HG02571 (cell line): ENCODE results near the gene RUNX2.

Experiments used
- ATAC-seq: cut with Tn5 transposase; IDR thresholded peaks from one replicate; pipeline ENCODE4 v1.9.1; 2021; ENCODE audit warnings: mild to moderate bottlenecking, moderate library complexity; ENCODE audit not compliant: unreplicated experiment

The RUNX2 gene

DNA sequence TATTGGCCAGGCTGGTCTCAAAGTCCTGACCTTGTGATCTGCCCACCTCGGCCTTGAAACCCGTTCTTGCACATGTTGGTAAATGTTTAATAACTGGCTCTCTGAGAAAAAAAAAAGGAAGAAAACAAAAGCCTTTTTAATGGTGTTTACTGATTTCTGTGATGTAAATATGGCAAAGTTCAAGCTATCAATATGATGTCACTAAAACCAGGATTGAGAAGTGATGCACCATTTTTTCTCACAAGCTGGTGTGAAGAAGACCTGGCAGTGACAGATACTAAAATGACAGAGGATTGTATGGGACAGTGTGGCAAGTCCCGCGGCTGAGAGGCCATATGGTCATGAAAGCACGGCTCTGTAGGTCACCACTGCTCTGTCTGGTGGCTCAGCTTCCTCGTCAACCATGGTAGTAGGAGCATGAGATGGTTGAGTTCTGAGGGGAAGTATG lies 245.9 kb downstream of the RUNX2 start:
- ATAC-seq = no peak

DNA sequence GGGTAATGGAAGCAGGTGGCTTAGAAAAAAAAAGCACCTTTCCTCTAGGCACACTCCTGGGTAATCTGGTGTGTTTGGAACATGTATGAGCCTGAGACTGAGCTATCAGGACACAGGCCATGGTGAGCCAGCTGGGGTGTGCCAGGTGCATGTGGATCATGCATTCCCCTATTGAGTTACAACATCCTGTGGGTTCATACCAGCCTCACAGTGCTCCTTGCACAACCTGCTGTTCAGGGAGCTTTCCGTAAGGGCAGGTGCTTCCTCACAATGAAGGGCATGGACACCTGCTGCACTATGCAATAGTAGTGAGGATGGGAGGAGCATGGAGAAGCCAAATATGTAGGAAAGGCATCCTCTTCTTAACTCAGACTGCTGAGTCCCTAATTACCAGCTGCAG lies 246.8 kb downstream of the RUNX2 start:
- ATAC-seq = no peak

DNA sequence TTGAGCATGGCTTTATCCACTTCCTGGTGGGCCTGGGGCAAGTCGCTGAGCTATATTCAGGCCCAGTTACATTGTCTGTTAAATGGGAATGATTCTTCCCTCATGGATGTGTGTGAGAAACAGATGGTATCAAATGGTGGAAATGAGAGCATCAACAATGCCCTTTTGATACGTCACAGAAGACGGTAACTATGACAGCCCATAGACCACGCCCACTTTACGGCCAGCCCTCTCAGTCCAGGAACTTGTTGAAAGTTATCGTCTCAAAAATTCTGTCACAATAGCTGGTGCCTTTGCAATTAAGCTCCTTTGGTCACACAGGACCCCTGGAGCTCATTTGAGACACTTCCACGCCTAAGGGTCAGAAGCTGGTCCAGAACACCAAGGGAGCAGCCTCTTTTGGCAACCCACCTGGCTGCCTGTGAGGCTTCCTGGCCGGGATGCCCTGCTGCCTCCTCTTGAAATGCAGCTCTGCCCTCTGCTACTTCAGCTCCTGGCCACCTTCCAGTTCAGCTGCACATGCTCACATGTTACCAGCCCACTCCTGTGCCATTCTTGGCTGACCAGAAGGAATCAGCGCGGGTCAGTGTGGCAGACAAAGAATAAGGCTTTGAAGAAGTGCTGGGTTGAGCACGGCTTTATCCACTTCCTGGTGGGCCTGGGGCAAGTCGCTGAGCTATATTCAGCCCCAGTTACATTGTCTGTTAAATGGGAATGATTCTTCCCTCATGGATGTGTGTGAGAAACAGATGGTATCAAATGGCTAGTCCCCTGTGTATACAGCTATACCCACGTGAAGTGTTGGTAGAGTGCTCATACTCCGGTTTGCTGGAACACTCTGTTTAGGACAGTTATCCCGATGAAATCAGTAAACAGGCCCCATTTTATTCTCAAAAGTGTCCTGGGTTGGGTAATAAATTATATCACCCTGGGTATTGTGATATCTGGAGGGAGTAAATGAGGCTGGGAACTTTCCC lies 248.8 kb downstream of the RUNX2 start:
- ATAC-seq = no peak

DNA sequence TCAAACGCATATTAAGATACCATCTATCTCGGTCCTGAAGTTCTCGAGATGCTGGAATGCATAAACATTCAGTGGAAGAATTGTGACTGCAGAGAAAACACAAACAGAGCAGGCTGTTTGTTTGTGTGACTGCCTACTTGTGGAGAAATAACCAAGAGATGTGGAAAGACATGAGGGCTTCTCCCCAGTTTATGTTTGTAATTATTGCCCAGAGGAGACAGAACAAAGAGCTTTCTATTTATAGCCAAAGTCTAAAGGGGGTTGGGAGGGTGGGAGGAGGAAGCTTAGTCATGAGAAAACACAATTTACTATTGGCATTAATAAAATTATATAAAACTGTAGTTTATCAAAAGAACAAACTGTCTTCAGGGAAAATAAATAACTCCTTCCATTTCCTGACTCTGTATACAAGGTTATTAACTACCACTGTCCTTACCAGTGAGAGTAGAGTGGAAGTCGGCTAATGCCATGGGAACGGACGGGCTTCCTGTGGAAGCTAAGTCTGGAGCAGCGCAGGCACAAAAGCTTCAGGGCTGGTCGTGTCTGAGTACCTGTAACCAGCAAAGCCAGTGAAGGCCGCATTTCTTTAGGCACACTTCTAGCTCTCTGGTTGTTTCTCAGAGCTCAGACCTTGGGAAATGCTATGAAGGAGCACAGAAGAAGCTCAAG lies 249.8 kb downstream of the RUNX2 start:
- ATAC-seq = no peak

DNA sequence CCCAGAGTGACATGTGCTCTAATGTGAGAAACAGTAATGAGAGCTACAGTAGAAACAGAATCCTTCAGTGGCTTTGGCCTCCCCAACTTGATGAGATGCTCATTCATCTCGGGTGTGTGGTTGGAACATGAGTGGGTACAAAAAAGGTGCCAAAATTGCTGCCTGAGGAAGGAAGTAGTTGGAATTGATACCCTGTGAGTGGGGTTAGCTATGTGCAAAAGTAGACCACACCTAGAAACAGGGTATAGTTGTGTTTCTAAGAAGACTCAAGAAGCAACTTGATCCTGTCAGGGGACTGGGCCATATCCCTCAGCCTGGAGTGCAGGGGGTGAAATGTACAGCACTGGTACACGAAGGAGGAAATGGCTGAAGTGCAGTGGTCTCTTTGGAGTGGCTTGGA lies 256.0 kb downstream of the RUNX2 start:
- ATAC-seq = no peak

DNA sequence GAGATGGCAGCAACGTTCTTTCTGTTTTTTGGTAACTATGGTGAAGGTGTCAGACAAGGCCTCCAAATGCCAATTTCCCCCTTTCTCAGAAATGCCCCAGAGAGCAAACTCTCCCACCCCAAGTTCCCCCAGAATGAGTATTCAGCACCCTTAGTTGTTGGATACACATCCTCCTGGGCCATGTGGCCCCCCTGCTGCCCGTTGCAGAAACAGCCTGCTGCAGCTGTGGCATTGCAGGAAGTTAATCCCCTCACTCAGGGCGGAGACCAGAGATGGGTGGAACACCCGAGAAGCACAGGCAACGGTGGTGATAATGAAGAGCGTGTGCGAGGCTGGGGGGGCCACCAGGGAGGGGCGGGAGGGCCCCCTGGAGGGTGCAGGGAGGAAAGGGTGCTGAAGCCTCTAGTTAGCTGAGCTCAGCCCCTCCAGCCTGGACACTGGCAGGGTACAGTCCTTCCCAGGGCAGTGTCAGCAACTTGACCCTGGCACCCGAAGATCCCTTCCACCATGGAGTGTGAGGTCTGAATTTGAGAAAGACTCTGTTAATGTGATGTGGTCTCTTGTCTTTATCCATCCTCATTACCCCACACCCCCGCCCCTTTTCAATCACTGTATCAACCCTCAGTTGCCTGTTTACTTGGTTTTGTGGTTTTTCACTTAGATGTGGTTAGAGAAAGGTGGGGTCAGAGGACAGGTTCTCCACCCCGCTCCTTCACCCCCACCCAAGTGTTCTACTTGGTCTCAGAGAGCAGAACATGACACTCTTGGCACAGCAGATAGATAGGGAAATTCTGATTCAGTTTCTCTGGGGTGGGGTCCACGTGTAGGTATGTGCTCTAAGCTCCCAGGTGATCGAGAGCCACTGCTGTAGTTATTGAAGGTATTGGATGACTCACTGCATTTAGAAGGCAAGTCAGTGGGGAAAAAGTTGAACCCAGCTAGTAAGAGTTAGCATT lies 258.4 kb downstream of the RUNX2 start:
- ATAC-seq = no peak

DNA sequence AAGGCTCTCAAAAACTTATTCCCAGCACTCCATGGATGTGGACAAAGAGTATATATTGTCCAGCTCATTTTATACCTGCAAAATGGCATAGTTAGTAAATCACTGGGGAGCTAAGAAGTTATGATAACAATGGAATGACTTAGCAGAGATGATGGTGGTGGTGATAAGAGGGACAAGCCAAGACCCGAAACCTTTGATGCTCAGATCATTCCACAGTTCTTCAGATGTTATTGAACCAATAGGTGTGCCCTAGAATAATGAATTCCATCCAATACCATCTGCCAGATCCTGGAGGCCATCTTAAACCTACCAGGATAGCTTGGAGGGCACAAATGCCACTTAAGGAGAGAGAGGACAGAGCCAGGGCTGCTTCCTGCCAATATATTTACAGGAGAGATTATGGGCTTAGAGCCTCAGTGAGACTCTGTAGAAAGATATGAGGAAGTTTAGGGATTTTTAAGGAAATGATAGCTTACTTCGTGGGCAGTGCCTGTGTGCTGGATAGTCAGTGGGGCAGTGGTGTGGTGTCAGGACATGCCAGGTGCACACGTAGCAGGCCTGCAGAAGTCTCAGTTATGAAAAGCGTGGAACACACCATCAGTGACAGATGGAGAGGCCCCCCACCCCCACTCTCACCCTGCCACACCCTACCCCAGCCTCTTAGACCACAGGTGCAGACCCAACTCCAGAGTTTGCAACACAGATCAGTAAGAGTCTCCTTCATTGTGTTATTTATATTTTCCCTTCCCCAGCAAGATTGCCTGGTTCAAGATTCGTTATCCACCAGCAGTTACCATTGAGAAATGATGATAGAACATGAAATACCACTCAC lies 259.3 kb downstream of the RUNX2 start:
- no peak for ATAC-seq

DNA sequence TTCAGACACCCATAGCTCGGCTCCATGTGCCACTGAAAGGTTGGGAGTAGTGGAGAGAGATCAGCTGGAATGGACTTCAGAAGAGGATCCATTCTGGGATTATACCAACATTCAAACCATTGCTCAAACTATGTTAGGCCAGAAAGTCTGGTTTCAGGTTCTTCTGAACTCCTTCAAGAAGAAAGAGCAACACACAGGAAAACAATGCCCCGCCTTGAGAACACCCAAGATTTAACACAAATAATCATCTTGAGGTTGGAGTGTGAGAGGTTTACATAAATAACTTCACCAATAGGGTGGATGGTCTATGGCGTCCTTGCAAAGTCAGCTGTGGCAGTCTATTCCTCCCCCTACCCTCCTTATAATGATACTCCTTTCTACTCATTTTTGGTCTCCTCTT lies 261.2 kb downstream of the RUNX2 start:
- ATAC-seq = no peak

DNA sequence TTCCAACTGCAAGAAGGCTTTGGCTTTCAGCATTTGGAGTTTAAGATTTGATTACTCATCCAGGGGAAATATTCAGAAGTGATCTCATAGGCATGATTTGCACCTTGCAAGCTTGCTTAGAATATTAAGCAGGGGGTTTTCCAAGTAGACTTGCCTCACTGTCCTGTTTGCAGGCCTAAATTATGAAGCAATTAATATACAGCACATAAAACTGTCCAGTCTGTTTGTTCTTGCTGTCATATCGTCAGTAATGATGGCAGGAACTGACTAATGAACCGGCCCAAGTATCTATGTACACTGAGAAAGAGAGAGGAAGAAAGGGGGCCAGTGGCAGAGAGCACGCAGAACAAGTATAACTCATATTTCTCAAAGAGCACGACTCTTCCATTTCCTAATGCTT lies 262.1 kb downstream of the RUNX2 start:
- ATAC-seq = no peak

DNA sequence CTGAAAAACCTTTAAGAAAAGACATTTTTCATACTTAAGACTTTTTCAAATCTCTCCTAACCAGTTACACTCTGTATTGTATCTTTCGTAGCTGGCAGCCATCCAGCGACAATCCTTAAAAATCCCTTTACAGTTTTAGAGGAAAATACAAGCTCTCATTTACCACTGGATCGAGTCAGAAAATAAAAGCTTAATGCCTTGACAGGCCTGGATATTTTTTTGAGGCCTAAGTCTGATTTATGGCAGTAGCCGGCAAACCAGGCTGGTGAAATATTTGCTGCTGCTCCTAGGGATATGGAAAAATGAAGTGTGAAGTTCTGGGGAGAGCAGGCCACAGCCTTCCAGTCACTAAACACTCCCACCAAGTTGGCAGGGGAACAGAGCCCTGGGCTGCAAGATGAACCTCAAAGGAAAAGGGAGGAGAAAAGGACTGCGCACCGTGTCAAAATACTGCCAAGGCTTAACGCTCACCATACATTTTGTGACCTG lies 262.6 kb downstream of the RUNX2 start:
- ATAC-seq = no peak

DNA sequence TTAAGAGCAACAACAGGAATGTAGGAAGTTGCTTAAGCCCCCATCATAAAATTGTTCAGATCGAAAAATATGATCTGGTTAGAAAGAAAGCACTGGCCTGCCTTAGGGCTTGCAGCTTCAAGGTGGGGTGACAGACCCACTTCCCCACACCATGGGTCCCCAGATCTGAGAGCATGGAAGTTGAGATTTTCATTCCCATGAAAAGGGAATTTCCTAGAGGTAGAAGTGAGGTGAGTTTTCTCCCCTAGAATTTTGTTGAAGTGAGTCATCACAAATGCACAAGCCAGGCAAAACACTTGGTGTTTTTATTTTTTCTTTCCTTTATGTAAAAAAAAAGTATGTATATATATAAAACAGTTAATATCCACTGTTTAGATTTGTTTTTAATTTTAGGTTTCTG lies 263.2 kb downstream of the RUNX2 start:
- no peak for ATAC-seq

DNA sequence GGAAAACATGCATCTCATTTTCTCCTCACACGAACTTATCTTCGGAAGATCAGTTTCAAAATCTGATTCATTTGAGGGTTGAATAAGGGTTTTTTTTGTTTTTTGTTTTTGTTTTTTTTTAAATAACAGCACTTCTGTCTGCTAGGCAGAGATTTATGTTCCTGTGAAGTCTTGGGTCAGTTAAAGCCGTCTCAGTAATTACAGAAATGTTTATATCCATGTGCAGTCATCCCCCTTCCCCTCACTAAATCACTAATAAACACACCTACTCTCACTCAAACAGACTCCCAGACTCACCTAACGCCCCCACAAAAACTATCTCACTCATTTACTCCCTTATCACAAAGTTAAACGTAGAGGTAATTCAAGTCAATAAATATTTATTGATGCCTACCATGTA lies 263.8 kb downstream of the RUNX2 start:
- ATAC-seq = no peak

DNA sequence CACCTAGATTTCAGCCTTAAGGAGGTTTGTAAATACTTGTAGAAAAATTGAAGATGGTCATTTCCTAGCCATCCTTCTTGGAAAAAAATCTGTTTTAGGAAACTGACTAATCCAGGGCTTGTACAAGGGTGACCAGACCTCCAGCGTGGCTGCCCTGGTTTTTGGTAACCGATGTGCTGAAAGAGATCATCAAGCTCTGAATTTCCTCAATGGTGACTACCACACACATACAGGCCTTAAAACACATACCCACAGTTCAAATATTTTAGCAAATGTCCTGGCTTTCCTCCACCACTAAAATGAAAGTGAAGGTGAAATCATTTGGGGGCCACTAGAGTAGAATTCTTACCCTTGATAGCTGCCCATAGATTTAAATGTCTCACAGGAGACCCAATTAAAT lies 264.9 kb downstream of the RUNX2 start:
- ATAC-seq = no peak

DNA sequence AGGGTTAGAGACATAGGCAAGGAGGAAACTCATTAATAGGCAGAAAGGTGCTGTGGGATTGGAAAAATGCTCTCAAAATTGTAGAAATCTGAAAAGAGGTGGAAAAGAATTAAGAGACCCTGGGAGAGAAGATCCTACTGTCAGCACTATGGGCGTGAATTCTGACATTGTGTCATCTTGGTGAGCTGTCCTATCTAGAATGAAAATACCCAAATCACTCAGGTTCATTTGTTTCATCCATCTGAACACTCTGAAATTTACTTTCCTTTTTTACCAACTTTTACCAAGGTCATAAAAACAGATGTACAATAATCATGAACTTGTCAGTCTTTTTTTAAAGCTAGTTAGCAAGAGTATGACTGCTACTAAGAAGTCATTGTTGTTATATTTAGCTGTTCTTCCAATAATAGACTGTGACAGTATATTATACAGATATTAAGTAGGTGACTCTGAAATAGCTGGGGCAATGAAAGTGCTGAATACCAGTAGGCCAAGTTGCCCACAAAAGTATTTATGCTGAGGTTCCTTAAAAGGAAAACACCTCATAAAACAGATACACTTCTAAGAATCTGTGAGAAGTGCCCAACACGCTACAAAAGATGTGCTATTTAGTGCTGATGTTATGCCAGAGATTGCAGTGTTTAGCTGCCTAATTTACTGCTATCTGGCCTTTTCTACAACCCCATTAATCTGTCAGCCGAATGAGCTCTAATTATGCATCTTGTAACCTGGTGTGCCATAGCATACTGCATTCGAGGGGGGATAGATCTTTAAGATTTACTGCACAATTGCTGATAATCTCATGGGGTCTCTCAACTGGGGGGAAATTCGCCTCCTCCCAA lies 267.1 kb downstream of the RUNX2 start:
- ATAC-seq = no peak

DNA sequence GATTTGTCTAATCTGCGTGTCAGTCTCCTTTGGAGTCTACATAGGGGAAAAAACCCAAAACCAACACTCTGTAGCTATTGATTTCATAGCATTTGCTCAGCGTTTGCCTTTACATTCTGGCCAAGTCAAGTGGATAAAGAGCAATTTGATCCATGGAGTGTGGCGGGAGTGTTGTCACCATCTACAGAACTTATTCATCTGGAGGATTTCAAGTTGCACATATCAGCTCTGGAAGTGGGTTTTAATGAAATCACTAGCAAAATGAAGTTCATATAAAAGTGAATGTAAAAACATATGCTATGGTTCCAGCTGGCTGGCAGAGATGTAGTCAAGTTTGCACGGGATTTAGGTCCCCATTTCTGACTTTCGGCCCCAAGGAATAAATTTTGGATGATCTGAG lies 269.3 kb downstream of the RUNX2 start:
- ATAC-seq = no peak

DNA sequence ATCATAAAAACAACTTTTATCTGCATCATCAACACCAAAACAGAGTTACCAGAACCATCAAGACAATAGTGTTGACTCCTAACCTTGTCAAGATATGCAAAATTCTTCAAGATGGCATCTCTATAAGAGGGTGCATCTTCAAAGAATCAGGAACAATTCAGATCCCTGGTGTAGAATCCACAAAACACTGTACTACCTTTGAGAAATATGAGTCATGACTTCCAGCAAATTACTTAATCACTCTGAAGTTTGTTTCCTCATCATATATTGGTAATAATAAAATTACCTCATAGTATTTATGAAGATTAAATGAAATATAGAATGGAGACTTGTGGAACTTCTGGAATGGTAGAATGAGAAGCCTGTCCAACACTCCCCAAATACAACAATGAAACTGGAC lies 270.9 kb downstream of the RUNX2 start:
- ATAC-seq = no peak

DNA sequence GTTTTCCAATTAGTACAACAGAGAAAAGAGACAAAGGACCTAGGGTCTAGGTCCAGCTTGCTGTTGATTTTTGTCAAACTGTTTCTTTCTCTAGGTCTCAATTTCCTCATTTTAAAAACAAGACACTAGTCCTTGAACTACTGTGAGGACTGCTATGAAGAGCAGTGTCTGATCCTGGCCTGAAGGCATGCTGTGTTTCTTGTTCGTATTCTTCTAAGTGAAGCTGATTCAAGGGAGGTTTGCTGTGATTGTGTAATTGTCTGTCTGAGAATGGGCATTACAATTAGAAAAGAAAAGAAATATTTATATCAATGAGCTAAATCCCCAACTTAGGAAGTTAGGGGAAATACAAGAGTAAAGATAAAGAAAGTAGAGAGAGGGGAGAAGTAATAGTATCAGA lies 277.8 kb downstream of the RUNX2 start:
- no peak for ATAC-seq

DNA sequence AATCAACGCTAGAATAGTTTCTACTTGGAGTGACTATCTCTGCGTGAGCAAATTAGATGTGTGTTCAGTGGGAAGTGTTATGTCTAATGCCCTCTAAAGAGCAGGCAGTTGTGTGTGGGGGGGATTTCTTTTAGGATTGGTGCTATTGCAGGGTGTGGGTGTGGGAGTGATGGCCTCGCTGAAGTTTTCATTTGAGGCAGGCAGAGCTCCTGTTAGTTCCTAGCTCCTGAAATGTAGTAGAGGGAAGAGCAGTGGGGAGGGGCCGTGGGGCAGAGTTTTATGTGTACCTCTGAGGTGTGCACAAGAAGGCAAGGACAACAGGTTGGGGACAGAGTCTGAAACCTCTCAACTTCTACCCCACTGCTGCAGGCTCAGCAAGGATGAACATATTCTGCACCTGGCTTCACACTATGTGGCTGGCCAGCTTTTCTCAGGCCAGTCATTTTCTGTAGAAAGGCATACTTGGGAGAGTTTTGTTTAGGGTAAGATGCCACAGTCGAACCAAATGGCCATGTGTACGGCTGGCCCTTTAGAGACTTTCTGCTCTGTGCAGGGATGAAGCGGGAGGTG lies 278.8 kb downstream of the RUNX2 start:
- no peak for ATAC-seq

DNA sequence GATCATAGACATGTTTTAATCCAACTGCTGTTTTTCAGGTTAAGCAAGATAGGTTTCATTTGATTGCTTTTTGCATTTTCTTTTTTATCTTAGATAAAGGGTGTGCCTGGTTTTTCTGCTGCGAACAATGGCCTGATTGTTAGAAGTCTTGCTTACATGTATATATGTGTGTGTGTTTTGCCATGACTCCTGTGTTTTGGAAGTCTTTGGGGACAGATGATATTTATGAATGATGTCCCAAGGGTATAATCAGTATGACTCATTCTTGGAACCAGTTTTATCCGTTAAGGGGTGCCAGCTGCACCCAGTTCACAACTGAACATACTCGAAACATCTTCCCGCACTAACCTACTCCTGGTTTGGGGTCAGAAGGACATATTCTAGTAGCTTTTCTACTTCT lies 279.7 kb downstream of the RUNX2 start:
- ATAC-seq = no peak
